Measurements from ENCODE around the gene TRABD2B. TPM values are rescaled to one million over a fixed set of nuclear protein-coding genes. Genes with fewer than 3 reads are reported as not detected.

The TRABD2B gene
- total and polyA plus RNA-seq, 2 experiments from 2014 or later: 1.00 to 2.3 TPM

DNA sequence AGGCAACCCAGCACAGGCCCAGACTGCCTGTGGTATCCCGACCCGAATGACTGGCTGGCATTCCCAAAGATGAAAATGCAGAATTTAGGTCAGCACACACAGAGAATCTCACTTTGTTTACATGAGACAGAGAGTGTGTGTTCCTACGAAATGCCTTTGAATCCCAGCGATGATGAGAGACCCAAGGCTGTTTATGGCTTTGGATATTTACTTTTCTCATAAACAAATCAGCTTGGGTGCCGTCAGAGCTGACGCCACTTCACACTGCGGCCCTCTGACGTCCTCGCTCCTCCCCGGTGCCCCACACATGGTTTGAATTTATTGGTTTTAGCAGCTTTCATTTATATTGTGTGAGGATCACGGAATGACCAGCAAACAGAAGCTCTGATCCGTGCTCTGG, 18.7 kb downstream of the TRABD2B start:
- Histone ChIP-seq H3K27me3 (peaks cover under 1% of the 10 kb centered on the region), H3K27ac (peak overlapping the region; percentile 79), H3K36me3 (replicated peaks; ENCODE audit: insufficient read depth, low read depth) (no peaks in the 10 kb centered on the region), H3K9me2 (replicated peaks; ENCODE audit: insufficient read depth) (no peaks in the 10 kb centered on the region), H3K4me2 (peak overlapping the region; percentile 17), H3K4me3 (no peak overlapping the region), H4K20me1 (ENCODE audit: insufficient read depth, poor library complexity, severe bottlenecking) (no peaks in the 10 kb centered on the region), H2AFZ (no peak overlapping the region), H3K79me2 (no peaks in the 10 kb centered on the region), H3K9me3 (ENCODE audit: low read depth) (no peaks in the 10 kb centered on the region), H3K4me1 (ENCODE audit: insufficient read depth) (peaks cover 9% of the 10 kb centered on the region)
- peak; percentile 73 for DNase-seq (ENCODE audit: low spot score)
- 24% methylated on average over 12 of the region's 12 CpGs for WGBS (ENCODE audit: low lambda C conversion rate, missing lambda C conversion rate)
- peak; percentile 41 for TF ChIP-seq EZH2phosphoT487 (IDR thresholded peaks at IDR 0.05; ENCODE audit: low read depth, severe bottlenecking, unreplicated experiment)
- TF ChIP-seq EZH2 (IDR thresholded peaks at IDR 0.05; ENCODE audit: borderline replicate concordance): no peak
- TF ChIP-seq, protein P1, sequence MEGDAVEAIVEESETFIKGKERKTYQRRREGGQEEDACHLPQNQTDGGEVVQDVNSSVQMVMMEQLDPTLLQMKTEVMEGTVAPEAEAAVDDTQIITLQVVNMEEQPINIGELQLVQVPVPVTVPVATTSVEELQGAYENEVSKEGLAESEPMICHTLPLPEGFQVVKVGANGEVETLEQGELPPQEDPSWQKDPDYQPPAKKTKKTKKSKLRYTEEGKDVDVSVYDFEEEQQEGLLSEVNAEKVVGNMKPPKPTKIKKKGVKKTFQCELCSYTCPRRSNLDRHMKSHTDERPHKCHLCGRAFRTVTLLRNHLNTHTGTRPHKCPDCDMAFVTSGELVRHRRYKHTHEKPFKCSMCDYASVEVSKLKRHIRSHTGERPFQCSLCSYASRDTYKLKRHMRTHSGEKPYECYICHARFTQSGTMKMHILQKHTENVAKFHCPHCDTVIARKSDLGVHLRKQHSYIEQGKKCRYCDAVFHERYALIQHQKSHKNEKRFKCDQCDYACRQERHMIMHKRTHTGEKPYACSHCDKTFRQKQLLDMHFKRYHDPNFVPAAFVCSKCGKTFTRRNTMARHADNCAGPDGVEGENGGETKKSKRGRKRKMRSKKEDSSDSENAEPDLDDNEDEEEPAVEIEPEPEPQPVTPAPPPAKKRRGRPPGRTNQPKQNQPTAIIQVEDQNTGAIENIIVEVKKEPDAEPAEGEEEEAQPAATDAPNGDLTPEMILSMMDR (IDR thresholded peaks at IDR 0.05; ENCODE audit: poor library complexity): no peak

DNA sequence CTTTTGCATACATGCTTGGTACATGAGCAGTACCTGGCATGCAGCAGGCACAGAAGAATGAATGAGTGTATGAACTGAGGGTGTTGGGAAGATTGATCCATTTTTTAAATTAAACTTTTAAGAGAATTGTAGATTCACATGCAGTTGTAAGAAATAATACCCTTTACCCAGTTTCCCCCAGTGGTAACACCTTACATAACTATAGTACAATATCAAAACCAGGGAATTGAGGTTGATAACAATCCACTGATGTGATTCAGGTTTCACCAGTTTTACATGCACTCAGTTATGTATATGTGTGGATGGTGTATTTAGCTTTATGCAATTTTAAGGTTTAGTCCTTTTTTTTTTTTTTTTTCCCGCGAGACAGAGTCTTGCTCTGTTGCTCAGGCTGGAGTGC, 20.5 kb downstream of the TRABD2B start:
- WGBS (ENCODE audit: low lambda C conversion rate, missing lambda C conversion rate): 100% methylated on average over 2 of the region's 2 CpGs

DNA sequence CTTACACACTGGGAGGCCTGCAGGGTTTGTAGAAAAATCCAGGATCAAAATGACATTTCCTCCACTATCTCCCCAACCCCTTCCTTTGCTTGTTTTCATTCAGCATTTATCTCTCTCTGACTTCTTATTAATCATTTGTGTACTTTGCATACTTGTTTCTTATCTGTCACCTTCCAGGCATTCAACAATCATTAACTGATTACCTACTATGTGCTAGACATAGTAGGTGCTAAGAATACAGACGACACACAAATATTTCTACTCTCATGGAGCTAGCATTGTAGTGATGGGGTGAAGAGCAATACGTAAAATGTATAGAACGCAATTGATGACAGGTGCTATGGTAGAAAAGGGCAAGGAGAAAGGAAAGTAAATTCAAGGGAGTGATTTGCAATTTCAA, 20.9 kb downstream of the TRABD2B start:
- H2AFZ ChIP-seq: no peak overlapping the region
- H3K27ac ChIP-seq: no peak overlapping the region
- TF ChIP-seq EZH2phosphoT487 (IDR thresholded peaks at IDR 0.05; ENCODE audit: low read depth, severe bottlenecking, unreplicated experiment): no peak
- TF ChIP-seq, protein P1 (IDR thresholded peaks at IDR 0.05; ENCODE audit: poor library complexity): no peak
- no peak for TF ChIP-seq EZH2 (IDR thresholded peaks at IDR 0.05; ENCODE audit: borderline replicate concordance)
- H3K27me3 ChIP-seq: no peaks in the 10 kb centered on the region
- WGBS (ENCODE audit: low lambda C conversion rate, missing lambda C conversion rate): 78% methylated on average over 3 of the region's 3 CpGs
- H4K20me1 ChIP-seq (ENCODE audit: insufficient read depth, poor library complexity, severe bottlenecking): no peaks in the 10 kb centered on the region
- H3K4me1 ChIP-seq (ENCODE audit: insufficient read depth): peaks cover 12% of the 10 kb centered on the region
- no peak overlapping the region for H3K4me3 ChIP-seq
- H3K9me2 ChIP-seq (replicated peaks; ENCODE audit: insufficient read depth): no peaks in the 10 kb centered on the region
- DNase-seq (ENCODE audit: low spot score): no peak
- no peak overlapping the region for H3K4me2 ChIP-seq
- H3K79me2 ChIP-seq: no peaks in the 10 kb centered on the region
- H3K36me3 ChIP-seq (replicated peaks; ENCODE audit: insufficient read depth, low read depth): no peaks in the 10 kb centered on the region
- no peaks in the 10 kb centered on the region for H3K9me3 ChIP-seq (ENCODE audit: low read depth)

More for the DNA sequence above, 20.5 kb downstream of the TRABD2B start:
- no peak for DNase-seq (ENCODE audit: low spot score)
- Histone ChIP-seq H4K20me1 (ENCODE audit: insufficient read depth, poor library complexity, severe bottlenecking) (no peaks in the 10 kb centered on the region), H2AFZ (no peak overlapping the region), H3K9me3 (ENCODE audit: low read depth) (no peaks in the 10 kb centered on the region), H3K4me2 (no peak overlapping the region), H3K79me2 (no peaks in the 10 kb centered on the region), H3K36me3 (replicated peaks; ENCODE audit: insufficient read depth, low read depth) (no peaks in the 10 kb centered on the region), H3K4me3 (no peak overlapping the region), H3K27me3 (no peaks in the 10 kb centered on the region), H3K4me1 (ENCODE audit: insufficient read depth) (peaks cover 12% of the 10 kb centered on the region), H3K27ac (no peak overlapping the region), H3K9me2 (replicated peaks; ENCODE audit: insufficient read depth) (no peaks in the 10 kb centered on the region)
- TF ChIP-seq, protein P1 (IDR thresholded peaks at IDR 0.05; ENCODE audit: poor library complexity): no peak
- no peak for TF ChIP-seq EZH2 (IDR thresholded peaks at IDR 0.05; ENCODE audit: borderline replicate concordance)
- no peak for TF ChIP-seq EZH2phosphoT487 (IDR thresholded peaks at IDR 0.05; ENCODE audit: low read depth, severe bottlenecking, unreplicated experiment)

All from hepatocyte (in vitro differentiated cells).